Prostate gland (tissue), 2 donors: ENCODE measurements around the gene KCNJ18.
"Not testable (repeated sequence)": the region's sequence is repeated elsewhere in the genome, so short reads cannot be mapped to it uniquely, and the experiment has no call there.

Experiments used
- POLR2A ChIP-seq: fragments of 450-650 bp; IDR thresholded peaks from one replicate; pipeline ENCODE4 v1.6.1; 2016; ENCODE audit warnings: antibody characterized with exemption, mild to moderate bottlenecking
- POLR2AphosphoS5 ChIP-seq: sonication (generic); formaldehyde crosslinking; IDR thresholded peaks from one replicate; pipeline ENCODE4 v1.6.1; 2017; ENCODE audit warnings: antibody characterized with exemption
- TF ChIP-seq, protein P1 (sequence below), 4 experiments: fragments of 200-600 bp in 2 of 4; fragments of 450-650 bp in 2 of 4; sonication (generic) in 2 of 4; IDR thresholded peaks; 1 replicate in 3 of 4; 2 replicates in 1 of 4; pipeline ENCODE4 v1.5.1; 2016 to 2019; ENCODE audit warnings: antibody characterized with exemption in 4 of 4, mild to moderate bottlenecking in 2 of 4, moderate library complexity in 2 of 4

DNA sequence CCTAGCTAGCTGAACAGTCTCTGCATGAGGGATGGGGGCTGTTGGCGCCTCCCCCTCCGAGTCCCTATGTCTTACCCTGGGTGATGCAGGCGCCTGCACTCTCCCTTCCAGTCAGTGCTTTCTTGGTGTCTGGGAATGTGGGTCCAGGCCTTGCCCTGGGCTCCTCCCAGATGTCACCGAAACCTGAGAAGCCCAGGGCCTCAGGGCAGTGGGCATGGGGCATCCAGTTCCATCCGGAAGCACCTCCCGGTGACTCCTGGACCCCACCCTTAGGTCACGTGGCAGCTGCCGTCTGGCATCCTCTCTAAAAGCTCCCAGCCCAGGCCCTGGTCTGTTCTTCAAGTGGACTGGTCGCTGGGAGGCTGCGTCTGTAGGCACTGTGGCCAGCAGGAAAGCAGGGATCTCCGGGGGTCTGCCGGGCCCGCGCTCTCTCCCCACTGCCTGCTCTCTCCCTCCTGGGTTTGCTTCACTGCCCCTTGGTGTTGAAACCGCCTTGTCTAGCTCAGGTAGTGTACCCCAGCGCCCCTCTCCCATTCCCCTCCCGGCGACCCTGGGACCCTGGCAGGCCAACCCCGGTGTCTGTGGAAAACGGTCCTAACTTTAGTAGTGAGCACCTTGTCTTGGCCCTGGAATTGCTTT lies 6.2 kb downstream of the KCNJ18 start:
- TF ChIP-seq, protein P1, sequence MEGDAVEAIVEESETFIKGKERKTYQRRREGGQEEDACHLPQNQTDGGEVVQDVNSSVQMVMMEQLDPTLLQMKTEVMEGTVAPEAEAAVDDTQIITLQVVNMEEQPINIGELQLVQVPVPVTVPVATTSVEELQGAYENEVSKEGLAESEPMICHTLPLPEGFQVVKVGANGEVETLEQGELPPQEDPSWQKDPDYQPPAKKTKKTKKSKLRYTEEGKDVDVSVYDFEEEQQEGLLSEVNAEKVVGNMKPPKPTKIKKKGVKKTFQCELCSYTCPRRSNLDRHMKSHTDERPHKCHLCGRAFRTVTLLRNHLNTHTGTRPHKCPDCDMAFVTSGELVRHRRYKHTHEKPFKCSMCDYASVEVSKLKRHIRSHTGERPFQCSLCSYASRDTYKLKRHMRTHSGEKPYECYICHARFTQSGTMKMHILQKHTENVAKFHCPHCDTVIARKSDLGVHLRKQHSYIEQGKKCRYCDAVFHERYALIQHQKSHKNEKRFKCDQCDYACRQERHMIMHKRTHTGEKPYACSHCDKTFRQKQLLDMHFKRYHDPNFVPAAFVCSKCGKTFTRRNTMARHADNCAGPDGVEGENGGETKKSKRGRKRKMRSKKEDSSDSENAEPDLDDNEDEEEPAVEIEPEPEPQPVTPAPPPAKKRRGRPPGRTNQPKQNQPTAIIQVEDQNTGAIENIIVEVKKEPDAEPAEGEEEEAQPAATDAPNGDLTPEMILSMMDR (IDR thresholded peaks at IDR 0.05): not testable (repeated sequence)
- not testable (repeated sequence) for TF ChIP-seq POLR2AphosphoS5, POLR2A
